Gastrocnemius medialis (tissue), 4 donors: ENCODE measurements around the gene ELAVL2.

ENCODE experiments used
- CTCF ChIP-seq, 5 experiments: fragments of 450-650 bp in 3 of 5; fragments of 200-600 bp in 2 of 5; sonication (generic) in 2 of 5; IDR thresholded peaks in 4 of 5; conservative IDR thresholded peaks in 1 of 5; 1 replicate in 4 of 5; 2 replicates in 1 of 5; pipeline ENCODE4 v1.5.1; 2016 to 2019; ENCODE audit warnings: antibody characterized with exemption in 5 of 5, mild to moderate bottlenecking in 3 of 5, moderate library complexity in 3 of 5
- POLR2A ChIP-seq, 2 donors: fragments of 450-650 bp; IDR thresholded peaks; one replicate each; pipeline ENCODE4 v1.6.1; 2017; ENCODE audit warnings: antibody characterized with exemption in 2 of 2, mild to moderate bottlenecking in 2 of 2, moderate library complexity in 2 of 2

- TF ChIP-seq CTCF (IDR thresholded peaks at IDR 0.05 in 4 of 5, conservative IDR thresholded peaks at IDR 0.05 in 1 of 5) (no peak), POLR2A (IDR thresholded peaks at IDR 0.05) (no peak)
Observed at GRCh38 chr9:23717505-23717904, 108.5 kb downstream of the ELAVL2 start.
